SK-N-SH (cell line): ENCODE data around the gene EDN2. TPM values are rescaled to one million over a fixed set of nuclear protein-coding genes. Genes with fewer than 3 reads are reported as not detected.

ENCODE experiments used
- CTCF ChIA-PET: fragments of 300-600, 350-600 bp; formaldehyde crosslinking; extraction: SDS; loops from one replicate; lab custom pipeline; 2021; lab: Yijun Ruan, JAX
- POLR2A ChIA-PET: fragments of 350-600 bp; sonication (Branson Sonifier 250); formaldehyde crosslinking; extraction: SDS; loops from one replicate; lab custom pipeline; 2020; ENCODE audit warnings: antibody characterized with exemption, inconsistent platforms; lab: Yijun Ruan, JAX
- DNase-seq: peaks from one replicate; pipeline ENCODE4 v3.0.0; 2012
- H2AFZ ChIP-seq: fragments of 200-600 bp; sonication (generic); 2 replicates; pipeline ENCODE4 v1.8.1; 2016; ENCODE audit warnings: antibody characterized with exemption, mild to moderate bottlenecking, low read depth
- H3F3A ChIP-seq: fragments of 200-600 bp; sonication (generic); replicated peaks from 2 replicates; pipeline ENCODE3; 2016; ENCODE audit warnings: antibody characterized with exemption, mild to moderate bottlenecking; ENCODE audit not compliant: insufficient read depth
- H3K27ac ChIP-seq, 2 experiments: fragments of 200-500 bp in 1 of 2; fragments of 200-600 bp in 1 of 2; sonication (Bioruptor generic) in 1 of 2; sonication (generic), shearing (Covaris generic) in 1 of 2; 2 replicates each; pipeline versions ENCODE4 v1.5.1 to v1.6.1; 2014 to 2016; ENCODE audit warnings: low read depth in 2 of 2, inconsistent platforms in 1 of 2, low read length in 1 of 2, mild to moderate bottlenecking in 1 of 2, mixed read lengths in 1 of 2
- H3K27me3 ChIP-seq: fragments of 200-600 bp; sonication (generic), shearing (Covaris generic); 2 replicates; pipeline ENCODE4 v1.6.1; 2016; ENCODE audit warnings: mixed run types; ENCODE audit not compliant: insufficient read depth
- H3K36me3 ChIP-seq, 2 experiments: fragments of 200-500 bp in 1 of 2; fragments of 200-600 bp in 1 of 2; sonication (Bioruptor generic) in 1 of 2; sonication (generic) in 1 of 2; replicated peaks in 1 of 2; 2 replicates each; pipeline versions ENCODE3 to v1.5.1; 2014 to 2016; ENCODE audit warnings: low read length in 1 of 2, mild to moderate bottlenecking in 1 of 2; ENCODE audit not compliant: insufficient read depth in 2 of 2, control insufficient read depth in 1 of 2
- H3K4me1 ChIP-seq, 2 experiments: fragments of 200-500 bp in 1 of 2; fragments of 200-600 bp in 1 of 2; sonication (Bioruptor generic) in 1 of 2; sonication (generic), shearing (Covaris generic) in 1 of 2; 2 replicates each; pipeline versions ENCODE4 v1.5.1 to v1.6.1; 2014 to 2016; ENCODE audit warnings: low read depth in 1 of 2, low read length in 1 of 2, mixed run types in 1 of 2; ENCODE audit not compliant: insufficient read depth in 2 of 2, control insufficient read depth in 1 of 2
- H3K4me2 ChIP-seq: fragments of 200-600 bp; sonication (generic), shearing (Covaris generic); 2 replicates; pipeline ENCODE4 v1.6.1; 2017; ENCODE audit warnings: mixed run types
- H3K4me3 ChIP-seq, 2 experiments: fragments of 200-500 bp in 1 of 2; fragments of 200-600 bp in 1 of 2; sonication (Bioruptor generic) in 1 of 2; sonication (generic), shearing (Covaris generic) in 1 of 2; 2 replicates each; pipeline versions ENCODE4 v1.5.1 to v1.8.1; 2014 to 2016; ENCODE audit warnings: low read depth in 2 of 2, inconsistent platforms in 1 of 2, low read length in 1 of 2, mild to moderate bottlenecking in 1 of 2, mixed read lengths in 1 of 2, moderate library complexity in 1 of 2
- H3K79me2 ChIP-seq: fragments of 200-600 bp; sonication (generic); 2 replicates; pipeline ENCODE4 v1.8.1; 2017; ENCODE audit warnings: mild to moderate bottlenecking; ENCODE audit not compliant: insufficient read depth
- H3K9ac ChIP-seq: fragments of 200-600 bp; sonication (generic); 2 replicates; pipeline ENCODE4 v1.6.1; 2017; ENCODE audit warnings: mixed run types
- H3K9me2 ChIP-seq: fragments of 200-600 bp; sonication (generic); 2 replicates; pipeline ENCODE4 v1.6.1; 2017; ENCODE audit warnings: mixed run types
- H3K9me3 ChIP-seq: fragments of 200-600 bp; sonication (generic); 2 replicates; pipeline ENCODE4 v1.6.1; 2017; ENCODE audit warnings: mixed run types, mild to moderate bottlenecking, moderate library complexity
- H4K20me1 ChIP-seq: fragments of 200-600 bp; sonication (generic); 2 replicates; pipeline ENCODE4 v1.6.1; 2017; ENCODE audit warnings: mild to moderate bottlenecking, mixed run types; ENCODE audit not compliant: insufficient read depth
- EP300 ChIP-seq, 2 experiments: IDR thresholded peaks; 2 replicates each; pipeline versions ENCODE4 v1.4.0 to v1.6.1; 2012; ENCODE audit warnings: borderline replicate concordance in 1 of 2, low read depth in 1 of 2, low read length in 1 of 2
- FOXJ3 ChIP-seq: sonication (generic); formaldehyde crosslinking; IDR thresholded peaks from 2 replicates; pipeline ENCODE4 v1.5.1; 2020; ENCODE audit warnings: mild to moderate bottlenecking, missing genetic modification reagents
- FOXM1 ChIP-seq: IDR thresholded peaks from 2 replicates; pipeline ENCODE4 v1.4.0; 2012; ENCODE audit warnings: low read depth, mild to moderate bottlenecking
- GABPA ChIP-seq: IDR thresholded peaks from 2 replicates; pipeline ENCODE4 v1.4.0; 2012; ENCODE audit warnings: low read depth, mild to moderate bottlenecking
- GATA2 ChIP-seq: sonication (generic); formaldehyde crosslinking; IDR thresholded peaks from 2 replicates; pipeline ENCODE4 v1.5.0; 2020; ENCODE audit warnings: mild to moderate bottlenecking, missing genetic modification reagents
- IRF3 ChIP-seq: fragments of 150-350 bp; IDR thresholded peaks from 2 replicates; pipeline ENCODE4 v1.6.1; 2016; ENCODE audit warnings: mild to moderate bottlenecking, low read depth, low read length
- JUND ChIP-seq: IDR thresholded peaks from 2 replicates; pipeline ENCODE4 v1.4.0; 2012
- MAX ChIP-seq: IDR thresholded peaks from 2 replicates; pipeline ENCODE4 v1.4.0; 2012; ENCODE audit warnings: low read depth
- MEF2A ChIP-seq: IDR thresholded peaks from 2 replicates; pipeline ENCODE4 v1.4.0; 2012; ENCODE audit warnings: low read depth, borderline replicate concordance
- MXI1 ChIP-seq: IDR thresholded peaks from 2 replicates; pipeline ENCODE4 v1.6.1; 2012; ENCODE audit warnings: mild to moderate bottlenecking, low read depth, low read length, improper control_type of control experiment
- PBX3 ChIP-seq: IDR thresholded peaks from 2 replicates; pipeline ENCODE4; 2012
- RCOR1 ChIP-seq: fragments of 150-350 bp; IDR thresholded peaks from 2 replicates; pipeline ENCODE4 v1.6.1; 2017; ENCODE audit warnings: antibody characterized with exemption, low read length
- REST ChIP-seq: IDR thresholded peaks from 2 replicates; pipeline ENCODE4 v1.6.1; 2012; ENCODE audit warnings: mild to moderate bottlenecking, low read depth, low read length, moderate library complexity
- RXRA ChIP-seq: IDR thresholded peaks from 2 replicates; pipeline ENCODE4 v1.4.0; 2012; ENCODE audit warnings: low read depth, mild to moderate bottlenecking, borderline replicate concordance
- TCF12 ChIP-seq: IDR thresholded peaks from 2 replicates; pipeline ENCODE4 v1.4.0; 2012
- USF1 ChIP-seq: IDR thresholded peaks from 2 replicates; pipeline ENCODE4 v1.4.0; 2012; ENCODE audit warnings: low read depth, borderline replicate concordance
- USF2 ChIP-seq: fragments of 150-350 bp; IDR thresholded peaks from 2 replicates; pipeline ENCODE4 v1.6.1; 2017; ENCODE audit warnings: antibody characterized with exemption, low read length, low read depth, borderline replicate concordance
- ZBTB33 ChIP-seq: IDR thresholded peaks from 2 replicates; pipeline ENCODE4 v1.4.0; 2012; ENCODE audit warnings: low read depth, borderline replicate concordance
- WGBS: methylation state at CpG from one replicate; pipeline ENCODE4 v1.1.6; 2017; ENCODE audit warnings: low lambda C conversion rate; 5-methylcytosine and 5-hydroxymethylcytosine counted together
- polyA plus RNA-seq, 3 experiments: library from polyadenylated mRNA; depleted of rRNA; stranded (reverse); fragments of >200 nt; gene quantifications; 2 replicates each; pipeline ENCODE4 v1.2.3, GENCODE V29; 2012

The EDN2 gene
- polyA plus RNA-seq, 1 of the 3 experiments (the other 2 are of a cell fraction), result 0.97 TPM

GRCh38 chr1:41476807-41477361 lies 7.6 kb downstream of the EDN2 start:
- CTCF ChIA-PET, result interaction anchor here (0.8 to 11.2 kb wide), 13 partner anchors 8 to 201 kb away, joined by 3 to 93 read pairs (median 5); partner anchors contain the start of gene EDN2
- H2AFZ ChIP-seq, result no peak overlapping the region
- no peak for DNase-seq

More at GRCh38 chr1:41476807-41477361, 7.6 kb downstream of the EDN2 start:
- Histone ChIP-seq H4K20me1 (no peaks in the 10 kb centered on the region), H3K27ac (peak overlapping the region in 1 of 2 experiments; percentile 39; a peak in 1 of 4 replicates), H3K79me2 (0 out of 2 replicates have a peak, but pooled peaks cover 2% of the 10 kb centered on the region), H3K9me2 (no peaks in the 10 kb centered on the region), H3K27me3 (no peaks in the 10 kb centered on the region), H3K4me1 (peaks cover 35 to 57% of the 10 kb centered on the region in 2 experiments), H3F3A (peaks cover 16% of the 10 kb centered on the region), H3K9me3 (no peaks in the 10 kb centered on the region), H3K36me3 (no peaks in the 10 kb centered on the region), H3K9ac (no peak overlapping the region), H3K4me2 (no peak overlapping the region), H3K4me3 (no peak overlapping the region)
- WGBS, result 100% methylated on average over 4 of the region's 11 CpGs
- POLR2A ChIA-PET, result interaction anchor here (0.9 kb wide), 1 partner anchor 30 kb away, joined by 3 read pairs; no protein-coding TSS in a partner anchor
- TF ChIP-seq FOXM1 (no peak), PBX3 (no peak), USF1 (no peak), MEF2A (no peak), GABPA (no peak), USF2 (no peak), JUND (no peak), GATA2 (CRISPR knock-in tag) (no peak), TCF12 (no peak), ZBTB33 (no peak), RCOR1 (no peak), IRF3 (no peak), RXRA (no peak), MAX (no peak), MXI1 (no peak), REST (no peak), EP300 (IDR thresholded peaks at IDR 0.05; ENCODE audit: borderline replicate concordance in 1 of 2, low read depth in 1 of 2, low read length in 1 of 2) (no peak), FOXJ3 (CRISPR knock-in tag) (no peak)
